Upper lobe of left lung (tissue), 4 donors: ENCODE results near the gene SEM1.

Experiments used
- EP300 ChIP-seq, 4 donors: sonication (generic); formaldehyde crosslinking; IDR thresholded peaks; one replicate each; pipeline ENCODE4 v1.5.1; 2017; ENCODE audit warnings: antibody characterized with exemption in 4 of 4, control low read depth in 2 of 4
- POLR2A ChIP-seq, 4 donors: fragments of 450-650 bp; IDR thresholded peaks; one replicate each; pipeline ENCODE4 v1.5.1; 2016 to 2017; ENCODE audit warnings: antibody characterized with exemption in 4 of 4, mild to moderate bottlenecking in 2 of 4
- POLR2AphosphoS5 ChIP-seq, 2 donors: sonication (generic); formaldehyde crosslinking; IDR thresholded peaks; one replicate each; pipeline ENCODE4 v1.5.1; 2017; ENCODE audit warnings: antibody characterized with exemption in 2 of 2
- TF ChIP-seq, protein P1 (sequence below), 6 experiments: fragments of 450-650 bp in 4 of 6; fragments of 200-600 bp in 2 of 6; sonication (generic) in 2 of 6; IDR thresholded peaks; one replicate each; pipeline ENCODE4 v1.5.1; 2016 to 2019; ENCODE audit warnings: antibody characterized with exemption in 6 of 6

DNA sequence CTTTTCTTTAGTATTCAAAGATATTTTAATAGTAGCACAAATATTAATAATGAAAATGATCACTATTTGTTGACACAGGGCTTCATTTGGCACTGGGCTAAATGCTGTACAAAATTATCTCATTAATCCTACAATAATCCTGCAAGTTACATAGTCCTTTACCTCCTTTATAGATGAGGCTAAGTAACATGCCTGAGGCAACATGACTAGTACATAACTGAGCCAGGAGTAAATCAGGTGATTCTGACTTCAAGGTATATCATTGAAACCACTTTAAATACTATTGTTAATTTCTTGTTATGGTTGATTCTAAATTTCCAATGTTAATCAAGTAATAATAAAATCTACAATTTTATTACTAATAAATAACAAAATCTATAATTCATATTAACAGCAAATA is 39.8 kb downstream of the SEM1 start:
- TF ChIP-seq POLR2AphosphoS5 (IDR thresholded peaks at IDR 0.05) (no peak), EP300 (IDR thresholded peaks at IDR 0.05) (no peak), POLR2A (IDR thresholded peaks at IDR 0.05) (no peak)
- TF ChIP-seq, protein P1, sequence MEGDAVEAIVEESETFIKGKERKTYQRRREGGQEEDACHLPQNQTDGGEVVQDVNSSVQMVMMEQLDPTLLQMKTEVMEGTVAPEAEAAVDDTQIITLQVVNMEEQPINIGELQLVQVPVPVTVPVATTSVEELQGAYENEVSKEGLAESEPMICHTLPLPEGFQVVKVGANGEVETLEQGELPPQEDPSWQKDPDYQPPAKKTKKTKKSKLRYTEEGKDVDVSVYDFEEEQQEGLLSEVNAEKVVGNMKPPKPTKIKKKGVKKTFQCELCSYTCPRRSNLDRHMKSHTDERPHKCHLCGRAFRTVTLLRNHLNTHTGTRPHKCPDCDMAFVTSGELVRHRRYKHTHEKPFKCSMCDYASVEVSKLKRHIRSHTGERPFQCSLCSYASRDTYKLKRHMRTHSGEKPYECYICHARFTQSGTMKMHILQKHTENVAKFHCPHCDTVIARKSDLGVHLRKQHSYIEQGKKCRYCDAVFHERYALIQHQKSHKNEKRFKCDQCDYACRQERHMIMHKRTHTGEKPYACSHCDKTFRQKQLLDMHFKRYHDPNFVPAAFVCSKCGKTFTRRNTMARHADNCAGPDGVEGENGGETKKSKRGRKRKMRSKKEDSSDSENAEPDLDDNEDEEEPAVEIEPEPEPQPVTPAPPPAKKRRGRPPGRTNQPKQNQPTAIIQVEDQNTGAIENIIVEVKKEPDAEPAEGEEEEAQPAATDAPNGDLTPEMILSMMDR (IDR thresholded peaks at IDR 0.05), result no peak
